Renal cortical epithelial cell (primary cell): ENCODE data around the gene GGCX. TPM values are rescaled to one million over a fixed set of nuclear protein-coding genes. Genes with fewer than 3 reads are reported as not detected.

Source experiments
- DNase-seq: peaks from one replicate; pipeline ENCODE4 v3.0.0-alpha.2; 2011; ENCODE audit warnings: low read depth
- total RNA-seq: library from RNA; depleted of rRNA; stranded (reverse); fragments of >200 nt; gene quantifications from 2 replicates; pipeline ENCODE4 v1.2.3, GENCODE V29; 2014

The GGCX gene
- total RNA-seq, 1 donor from 2014 or later = 51.4 TPM

DNA sequence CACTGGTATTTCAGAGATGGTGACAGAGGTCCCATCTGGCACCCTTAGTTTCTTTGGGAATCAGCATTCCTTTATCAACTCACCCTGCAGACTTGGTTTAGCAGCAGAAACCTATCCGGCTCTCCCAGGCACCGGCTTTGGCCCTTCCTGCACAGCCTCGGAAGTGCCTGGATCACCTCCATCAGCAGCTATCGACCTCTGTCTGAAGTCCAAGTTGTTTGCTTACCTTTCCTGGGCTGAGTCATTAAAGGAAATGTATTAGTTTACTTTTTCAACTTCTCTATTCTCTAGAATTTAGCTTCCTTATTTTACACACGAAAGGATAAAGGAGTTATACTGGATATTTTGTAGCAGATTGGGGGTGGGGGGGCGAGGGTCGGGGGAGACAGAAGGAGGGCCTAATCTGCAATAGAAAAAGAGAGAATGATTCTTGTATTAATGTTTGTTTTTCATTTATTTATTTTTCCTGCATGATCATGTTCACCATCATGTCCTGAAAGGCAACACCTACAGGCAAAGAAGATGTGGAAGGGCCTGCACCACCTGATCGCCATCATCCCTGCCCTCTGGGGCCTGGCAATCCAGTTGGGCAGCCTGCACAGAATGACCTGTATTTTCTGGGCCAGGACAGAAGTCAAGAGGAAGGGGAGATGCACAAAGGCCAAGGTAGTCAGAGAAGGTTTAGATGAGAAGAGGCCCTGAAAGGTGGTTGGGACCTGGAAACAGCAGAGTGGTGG is 44.5 kb downstream of the GGCX start:
- DNase-seq = peak; percentile 29

DNA sequence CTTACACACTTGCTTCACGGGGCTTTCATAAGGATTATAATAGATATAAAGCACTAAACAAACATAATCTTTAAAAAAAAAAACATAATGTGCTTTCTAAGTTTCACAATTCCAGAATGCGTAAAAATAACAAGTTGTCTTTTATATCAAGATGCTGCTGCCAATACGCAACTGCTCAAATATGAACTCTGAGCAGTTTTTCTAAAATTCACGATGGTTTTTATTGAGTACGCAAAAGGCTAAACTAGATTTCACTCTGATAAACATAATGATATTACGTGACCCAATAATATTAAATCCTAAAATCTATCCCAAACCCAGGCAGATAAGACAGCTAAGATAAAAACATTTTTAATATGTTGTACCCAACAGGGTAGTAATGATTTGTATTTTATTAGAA is 47.0 kb downstream of the GGCX start:
- no peak for DNase-seq

DNA sequence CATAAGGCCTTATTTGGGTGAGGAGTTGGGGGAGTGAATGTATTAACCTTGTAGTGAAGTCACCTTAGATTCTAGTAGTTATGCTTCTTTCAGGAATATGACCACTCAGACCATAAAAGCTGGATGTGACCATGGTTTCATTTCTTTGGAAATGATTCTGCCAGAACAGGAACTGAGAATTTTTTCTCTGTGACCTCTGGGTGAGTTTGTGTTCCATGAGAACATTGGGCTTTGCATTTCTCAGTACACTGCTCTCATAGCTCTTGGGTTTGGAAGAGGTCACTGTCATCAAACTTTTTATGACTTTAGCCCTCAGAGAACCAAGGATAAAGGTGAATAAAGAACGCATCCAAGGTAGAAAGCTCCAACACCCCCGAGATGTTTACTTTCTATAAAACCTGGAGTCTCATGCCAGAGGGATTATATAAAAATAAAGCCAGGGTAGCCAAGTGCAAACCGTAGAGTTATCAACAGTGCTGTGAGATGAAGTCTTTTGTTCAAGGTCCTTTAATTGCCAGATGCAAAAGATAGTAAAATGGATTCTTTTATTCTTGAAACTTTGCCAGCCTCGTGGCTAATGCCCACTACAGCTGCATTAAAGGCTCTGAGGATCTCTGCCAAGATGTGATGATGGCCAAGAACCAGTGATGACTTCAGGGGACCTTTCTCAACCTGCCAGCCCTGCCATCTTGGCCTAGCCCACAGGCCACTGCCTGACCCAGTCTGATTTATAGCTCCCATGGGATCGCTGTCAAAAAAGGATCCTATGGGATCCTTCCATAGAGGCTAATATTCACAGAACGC is 50.1 kb downstream of the GGCX start:
- no peak for DNase-seq

DNA sequence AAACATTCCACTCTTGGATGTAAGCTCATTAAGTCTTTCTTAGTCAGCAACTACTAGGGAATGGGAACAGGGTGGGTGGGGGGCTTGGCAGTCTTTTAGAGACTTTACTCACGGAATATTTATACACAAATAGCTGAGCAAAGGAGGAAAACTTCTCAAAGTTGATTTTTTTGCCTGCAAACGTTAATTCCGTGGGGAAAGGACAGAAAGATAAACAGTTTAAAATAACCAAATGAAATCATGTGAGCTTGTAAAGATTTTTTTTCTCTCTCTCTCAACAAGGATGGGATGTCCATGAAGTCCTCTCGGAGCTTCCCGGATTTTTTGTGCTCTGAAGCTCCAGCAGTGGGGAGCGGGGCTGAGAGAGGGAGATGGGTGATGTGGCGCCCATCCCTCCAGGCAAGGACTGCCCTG is 54.5 kb downstream of the GGCX start:
- DNase-seq = no peak

DNA sequence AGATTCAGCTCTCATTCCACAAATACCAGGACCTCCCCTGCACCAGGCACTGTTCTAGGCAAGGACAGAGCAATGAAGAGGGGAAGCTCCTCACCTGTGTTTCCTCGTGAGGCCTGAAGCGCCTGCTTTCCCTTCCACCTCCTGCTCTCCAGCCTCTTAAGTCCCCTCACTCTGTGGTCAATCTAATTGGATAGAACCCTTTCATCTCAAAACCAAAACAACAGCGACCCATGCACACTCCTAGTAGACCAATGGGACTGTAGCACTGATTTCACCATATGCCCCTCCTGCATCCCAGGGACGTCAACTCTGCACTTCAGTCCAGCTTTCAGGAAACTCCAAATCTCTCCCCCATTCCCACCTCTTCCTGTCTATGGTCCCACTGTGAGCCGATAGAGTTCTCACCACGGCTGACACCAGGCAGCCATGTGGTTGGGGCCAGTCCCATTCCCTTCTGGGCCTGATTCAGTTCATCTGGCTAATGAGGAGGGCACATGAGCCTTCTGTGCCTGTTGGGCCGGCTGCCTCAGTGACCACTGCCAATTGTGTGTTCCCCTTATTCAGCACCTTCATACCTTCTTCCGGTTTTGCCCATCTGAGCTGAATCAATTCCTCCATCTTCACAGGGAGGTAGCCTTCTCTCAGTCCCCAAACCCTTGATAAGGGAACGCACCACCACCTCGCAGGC is 55.6 kb downstream of the GGCX start:
- no peak for DNase-seq

DNA sequence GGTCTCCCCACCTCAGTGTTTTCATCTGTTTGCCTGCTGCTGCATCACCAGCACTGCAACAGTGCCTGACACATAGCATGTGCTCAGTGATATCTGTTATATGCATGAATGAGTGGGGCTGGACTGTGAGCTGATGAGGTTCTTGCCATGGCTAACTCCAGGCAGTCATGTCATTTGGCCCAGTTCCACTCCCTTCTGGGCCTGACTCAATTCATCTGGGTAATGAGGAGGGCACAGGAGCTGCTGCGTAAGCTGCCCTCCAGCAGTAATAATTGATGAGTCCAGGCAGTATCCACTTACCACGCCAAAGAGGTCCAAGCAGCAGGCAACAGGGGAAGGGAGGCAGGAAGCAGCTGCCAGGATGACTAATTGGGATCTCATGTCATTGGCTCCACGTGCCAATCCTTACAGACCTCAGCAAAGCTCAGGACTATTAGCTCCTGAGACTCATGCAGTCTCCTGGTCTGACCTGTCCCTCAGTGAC is 56.5 kb downstream of the GGCX start:
- peak; percentile 99 for DNase-seq

DNA sequence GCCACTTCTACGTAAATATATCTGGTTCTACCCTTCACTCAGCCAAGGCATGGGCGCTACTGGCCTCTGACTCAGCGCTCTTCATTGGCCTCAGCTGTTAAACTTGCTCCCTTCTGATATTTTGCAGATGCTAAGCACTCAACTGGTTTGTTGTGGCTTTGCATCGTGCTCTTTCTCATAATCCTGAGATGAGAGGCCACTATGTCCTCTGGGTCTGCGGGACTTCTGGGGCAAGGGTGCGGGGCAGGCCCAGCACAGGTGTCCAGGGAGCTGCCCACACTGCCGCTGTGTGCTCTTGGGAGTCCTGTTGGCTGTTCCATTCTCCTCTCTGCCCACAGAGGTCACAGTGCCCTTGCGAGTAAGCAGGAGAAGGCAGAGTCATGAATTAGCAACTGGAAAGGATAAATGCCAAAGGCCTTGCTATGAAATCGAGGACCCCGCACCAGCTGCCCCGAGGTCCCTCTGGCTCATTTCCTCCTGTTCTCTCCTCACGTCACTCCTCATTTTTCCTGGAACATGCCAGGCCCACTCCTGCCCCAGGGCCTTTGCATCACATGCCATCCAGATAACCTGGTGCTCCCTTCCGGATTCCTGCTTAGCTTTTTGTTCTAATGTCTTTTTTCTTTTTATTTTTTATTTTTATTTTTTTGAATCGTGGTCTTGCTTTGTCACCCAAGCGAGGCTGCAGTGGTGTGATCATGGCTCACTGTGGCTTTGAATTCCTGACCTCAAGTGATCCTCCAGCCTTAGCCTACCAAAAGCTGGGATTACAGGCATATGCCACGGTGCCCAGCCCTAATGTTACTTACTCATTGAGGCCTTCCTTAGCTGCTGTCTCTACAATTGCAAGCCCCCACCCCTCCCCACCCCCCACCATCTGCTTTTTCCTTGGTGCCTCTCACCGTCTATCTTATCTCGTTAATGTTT is 57.2 kb downstream of the GGCX start:
- DNase-seq = peak; percentile 89

DNA sequence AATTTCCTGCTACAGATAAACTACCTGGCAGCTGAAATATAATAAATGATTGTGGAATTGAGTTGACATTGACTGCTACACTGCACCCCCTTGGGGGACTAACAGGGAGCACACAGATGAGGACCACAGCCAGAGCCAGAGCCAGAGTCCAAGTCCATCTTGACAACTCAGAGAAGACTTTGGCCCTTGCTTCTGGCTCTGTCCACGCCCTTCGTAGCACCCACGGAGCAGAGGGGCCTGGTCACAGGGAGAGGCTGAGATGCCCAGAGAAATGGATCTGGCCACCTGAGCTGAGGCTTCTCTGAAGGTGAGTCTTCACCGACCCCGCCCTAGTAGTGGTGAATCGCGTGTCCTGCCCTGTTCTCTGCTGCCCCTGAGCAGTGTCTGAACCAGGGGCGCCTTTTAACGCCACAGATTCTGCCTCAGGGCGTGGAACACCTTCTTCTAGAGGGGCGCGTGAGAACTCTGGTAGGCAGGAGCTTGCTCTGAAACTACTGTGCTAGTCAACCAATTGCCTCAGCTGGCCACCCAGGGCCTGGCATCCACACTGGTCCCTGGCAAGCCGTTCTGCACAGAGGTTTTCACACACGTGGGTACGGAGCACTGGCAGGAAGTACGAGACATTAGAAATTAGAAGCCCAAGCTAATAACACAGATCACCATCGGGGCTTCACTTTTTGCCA is 58.0 kb downstream of the GGCX start:
- DNase-seq = peak; percentile 45

DNA sequence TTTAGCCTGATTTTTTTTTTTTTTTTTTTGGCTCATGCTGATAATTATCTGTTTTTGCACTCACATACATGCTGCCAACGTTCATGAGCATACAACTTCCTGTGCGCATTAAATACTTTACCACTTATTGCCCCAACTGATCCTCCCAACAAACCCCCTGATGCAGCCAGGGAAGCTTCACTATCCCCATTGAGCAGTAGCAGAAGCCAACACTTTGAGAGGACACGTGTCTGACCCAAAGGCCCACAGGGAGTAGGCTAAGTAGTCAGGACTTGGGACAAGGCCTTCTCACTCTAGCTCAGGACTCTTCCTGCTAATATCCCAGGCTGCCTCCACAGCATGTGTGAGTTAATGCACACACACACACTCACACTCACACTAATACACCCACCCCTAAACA is 58.6 kb downstream of the GGCX start:
- DNase-seq = no peak

DNA sequence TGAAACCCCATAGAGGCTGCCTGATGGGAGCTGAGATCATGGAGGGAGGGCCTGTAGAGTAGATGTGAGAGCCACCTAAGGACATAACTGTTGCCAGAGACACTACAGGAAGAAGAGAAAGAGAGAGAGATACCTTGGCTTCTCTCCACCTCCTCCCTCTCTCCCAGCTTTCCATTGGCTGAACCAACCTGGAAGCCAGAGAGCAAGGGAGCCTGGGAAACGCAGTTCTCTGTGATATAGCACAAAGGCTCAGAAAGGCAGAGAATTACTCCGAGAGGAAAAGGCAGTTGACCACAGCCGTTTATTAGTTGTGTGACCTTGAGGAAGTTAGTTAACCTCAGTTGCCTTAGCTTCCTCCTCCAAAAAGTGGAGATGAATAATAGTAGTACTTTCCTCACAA is 60.0 kb downstream of the GGCX start:
- no peak for DNase-seq

DNA sequence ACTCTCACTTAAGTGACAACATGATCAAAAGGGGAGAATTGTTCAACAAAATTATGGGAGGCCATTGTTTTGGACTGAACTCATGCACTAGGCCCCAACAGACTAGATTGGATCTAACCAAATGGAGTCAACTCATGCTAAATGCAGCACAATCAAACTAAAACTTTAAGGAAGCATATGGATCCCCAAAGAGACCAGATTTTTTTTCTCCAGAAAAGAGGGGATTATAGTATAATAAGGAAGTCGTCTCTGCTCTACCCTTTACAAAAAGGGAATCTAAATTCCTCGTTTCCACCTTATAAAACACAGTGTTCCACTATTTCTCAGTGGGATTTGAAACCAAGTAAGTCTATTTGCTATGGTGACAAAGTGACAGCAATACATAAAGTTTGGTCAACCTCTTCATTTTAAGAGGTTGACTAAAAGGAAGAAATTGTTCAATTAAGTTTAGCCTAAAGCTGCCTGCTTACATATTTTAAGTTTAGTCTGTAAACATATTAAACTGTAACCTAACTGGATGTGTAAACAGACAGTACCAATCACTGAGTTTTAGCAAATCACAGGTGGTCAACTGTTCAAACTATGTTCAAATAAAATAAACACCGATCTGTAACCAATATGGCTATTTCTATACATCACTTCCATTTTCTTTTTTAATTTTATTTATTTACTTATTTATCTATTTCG is 63.2 kb downstream of the GGCX start:
- DNase-seq = no peak

DNA sequence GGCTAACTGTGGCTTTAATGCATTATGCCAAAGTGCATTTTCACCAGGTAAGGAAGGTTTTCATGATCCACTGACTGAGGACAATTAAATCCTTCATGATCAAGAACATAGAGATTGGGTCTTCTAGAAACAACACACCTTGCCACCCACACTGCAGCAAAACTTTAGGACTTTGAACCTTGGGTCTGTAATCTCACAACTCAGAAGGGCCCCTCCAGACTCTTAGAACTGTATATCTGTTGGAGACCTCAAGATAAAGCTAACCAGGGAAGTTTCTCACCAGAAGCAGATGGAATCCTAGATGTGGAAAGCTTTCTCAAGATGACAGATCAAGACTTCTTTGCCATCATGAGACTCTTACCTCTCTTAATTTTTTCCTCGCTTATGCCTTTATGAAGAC is 64.9 kb downstream of the GGCX start:
- no peak for DNase-seq

Other genes with a start within 250 kb of the GGCX start
- gene TGOLN2, start 233.5 kb downstream of the GGCX start, total RNA-seq = 79.7 and 208 TPM in 2 replicates
- gene RETSAT, start 207.0 kb downstream of the GGCX start, total RNA-seq = 79.7 and 91.5 TPM in 2 replicates
- gene ELMOD3, start 206.7 kb downstream of the GGCX start, total RNA-seq = 17.5 and 18.6 TPM in 2 replicates
- gene CAPG, start 151.1 kb downstream of the GGCX start, total RNA-seq = 295 and 502 TPM in 2 replicates
- 0.40 TPM in 1 of 2 replicates, not detected in the other for gene SH2D6, start 142.8 kb downstream of the GGCX start, total RNA-seq
- 54.9 and 292 TPM in 2 replicates for gene MAT2A, start 22.3 kb downstream of the GGCX start, total RNA-seq
- 47.0 and 103 TPM in 2 replicates for gene VAMP8, start 16.1 kb upstream of the GGCX start, total RNA-seq
- gene VAMP5, start 22.9 kb upstream of the GGCX start, total RNA-seq = 1.6 and 5.6 TPM in 2 replicates
- gene RNF181, start 34.3 kb upstream of the GGCX start, total RNA-seq = 163 and 434 TPM in 2 replicates
- 6.9 and 13.6 TPM in 2 replicates for gene TMEM150A, start 41.2 kb upstream of the GGCX start, total RNA-seq
- 13.3 and 18.9 TPM in 2 replicates for gene C2orf68, start 50.6 kb upstream of the GGCX start, total RNA-seq
- 37.2 and 38.7 TPM in 2 replicates for gene USP39, start 54.7 kb upstream of the GGCX start, total RNA-seq
- not detected in 2 replicates for gene SFTPB, start 106.7 kb upstream of the GGCX start, total RNA-seq
- not detected in 2 replicates for gene GNLY, start 132.9 kb upstream of the GGCX start, total RNA-seq
- gene ATOH8, start 192.5 kb upstream of the GGCX start, total RNA-seq = 4.3 and 12.9 TPM in 2 replicates